H9 (cell line): ENCODE measurements around the gene SOX8. TPM values are rescaled to one million over a fixed set of nuclear protein-coding genes. Genes with fewer than 3 reads are reported as not detected.

Experiments used
- DNase-seq: peaks from one replicate; pipeline ENCODE4 v3.0.0-alpha.2; 2017
- H2AFZ ChIP-seq: one replicate; pipeline ENCODE4 v1.6.1; 2013; ENCODE audit warnings: mild to moderate bottlenecking, low read length, control low read depth, moderate library complexity
- H2AK5ac ChIP-seq: 2 replicates; pipeline ENCODE4 v1.6.1; 2013; ENCODE audit warnings: low read length, control low read depth, mixed read lengths; ENCODE audit not compliant: insufficient read length
- H2BK120ac ChIP-seq: one replicate; pipeline ENCODE4 v1.6.1; 2013; ENCODE audit warnings: low read depth, mild to moderate bottlenecking, low read length, control low read depth, inconsistent platforms; ENCODE audit not compliant: poor library complexity, severe bottlenecking
- H2BK12ac ChIP-seq: 2 replicates; pipeline ENCODE4 v1.6.1; 2013; ENCODE audit warnings: low read length, control low read depth, mixed read lengths, low read depth; ENCODE audit not compliant: insufficient read length
- H2BK15ac ChIP-seq: 2 replicates; pipeline ENCODE4 v1.6.1; 2013; ENCODE audit warnings: low read depth, low read length, control low read depth
- H2BK20ac ChIP-seq: one replicate; pipeline ENCODE4 v1.6.1; 2013; ENCODE audit warnings: low read depth, mild to moderate bottlenecking, low read length, control low read depth, inconsistent platforms; ENCODE audit not compliant: poor library complexity, severe bottlenecking
- H2BK5ac ChIP-seq: 2 replicates; pipeline ENCODE4 v1.6.1; 2013; ENCODE audit warnings: low read length, control low read depth, mixed read lengths; ENCODE audit not compliant: insufficient read length
- H3K14ac ChIP-seq: 2 replicates; pipeline ENCODE4 v1.6.1; 2013; ENCODE audit warnings: low read length, control low read depth; ENCODE audit not compliant: insufficient read depth
- H3K18ac ChIP-seq: 2 replicates; pipeline ENCODE4 v1.6.1; 2013; ENCODE audit warnings: low read depth, mild to moderate bottlenecking, mixed read lengths, low read length, control low read depth; ENCODE audit not compliant: insufficient read length
- H3K23ac ChIP-seq: 2 replicates; pipeline ENCODE4 v1.6.1; 2013; ENCODE audit warnings: low read length, control low read depth, mixed read lengths, low read depth; ENCODE audit not compliant: insufficient read length
- H3K23me2 ChIP-seq: 2 replicates; pipeline ENCODE4 v1.6.1; 2013; ENCODE audit warnings: low read depth, mild to moderate bottlenecking, mixed read lengths, low read length, control low read depth; ENCODE audit not compliant: insufficient read length, poor library complexity, severe bottlenecking
- H3K27ac ChIP-seq: 2 replicates; pipeline ENCODE4 v1.5.1; 2013; ENCODE audit warnings: low read length, control low read depth, mixed read lengths, low read depth; ENCODE audit not compliant: insufficient read length
- H3K27me3 ChIP-seq: 2 replicates; pipeline ENCODE4 v1.6.1; 2013; ENCODE audit warnings: low read length, control low read depth, inconsistent platforms; ENCODE audit not compliant: insufficient read depth
- H3K4ac ChIP-seq: 2 replicates; pipeline ENCODE4 v1.6.1; 2013; ENCODE audit warnings: low read depth, mild to moderate bottlenecking, control low read depth, inconsistent platforms, low read length, moderate library complexity
- H3K4me1 ChIP-seq: 2 replicates; pipeline ENCODE4 v1.6.1; 2013; ENCODE audit warnings: low read length, control low read depth, inconsistent platforms; ENCODE audit not compliant: insufficient read depth
- H3K4me2 ChIP-seq: 2 replicates; pipeline ENCODE4 v1.6.1; 2013; ENCODE audit warnings: low read length, control low read depth, mixed read lengths; ENCODE audit not compliant: insufficient read length, insufficient read depth
- H3K56ac ChIP-seq: 2 replicates; pipeline ENCODE4 v1.6.1; 2013; ENCODE audit warnings: low read depth, mild to moderate bottlenecking, mixed read lengths, low read length, control low read depth; ENCODE audit not compliant: insufficient read length
- H3K79me1 ChIP-seq: 2 replicates; pipeline ENCODE4 v1.6.1; 2013; ENCODE audit warnings: low read depth, mild to moderate bottlenecking, moderate library complexity, low read length, control low read depth, inconsistent platforms; ENCODE audit not compliant: insufficient read depth, poor library complexity, severe bottlenecking
- H3K79me2 ChIP-seq: 2 replicates; pipeline ENCODE4 v1.6.1; 2013; ENCODE audit warnings: low read length, control low read depth, inconsistent platforms; ENCODE audit not compliant: insufficient read depth
- H3K9ac ChIP-seq: 2 replicates; pipeline ENCODE4 v1.6.1; 2013; ENCODE audit warnings: low read length, control low read depth, mixed read lengths; ENCODE audit not compliant: insufficient read length; ENCODE audit errors: extremely low read depth
- H3K9me3 ChIP-seq: one replicate; pipeline ENCODE4 v1.6.1; 2013; ENCODE audit warnings: low read depth, low read length, inconsistent platforms; ENCODE audit not compliant: control insufficient read depth
- H3T11ph ChIP-seq: one replicate; pipeline ENCODE4 v1.6.1; 2013; ENCODE audit warnings: mild to moderate bottlenecking, low read length, control low read depth, inconsistent platforms
- H4K20me1 ChIP-seq: one replicate; pipeline ENCODE4 v1.6.1; 2013; ENCODE audit not compliant: control insufficient read depth, insufficient read length, insufficient read depth
- H4K5ac ChIP-seq: 2 replicates; pipeline ENCODE4 v1.6.1; 2013; ENCODE audit warnings: low read depth, mild to moderate bottlenecking, mixed read lengths, low read length, control low read depth; ENCODE audit not compliant: insufficient read length
- H4K8ac ChIP-seq: replicated peaks from 2 replicates; pipeline ENCODE4 v1.6.1; 2013; ENCODE audit warnings: low read length, control low read depth, mixed read lengths, low read depth; ENCODE audit not compliant: insufficient read length
- H4K91ac ChIP-seq: 2 replicates; pipeline ENCODE4 v1.6.1; 2013; ENCODE audit warnings: low read depth, mild to moderate bottlenecking, moderate library complexity, mixed read lengths, low read length, control low read depth; ENCODE audit not compliant: insufficient read length
- H3K27ac Mint-ChIP-seq, 3 experiments: 2 replicates in 2 of 3; 3 replicates in 1 of 3; pipeline ENCODE4 v1.8.0; 2020 to 2021; ENCODE audit warnings: mixed read lengths in 3 of 3, mild to moderate bottlenecking in 1 of 3, moderate library complexity in 1 of 3
- H3K27me3 Mint-ChIP-seq: 2 replicates; pipeline ENCODE4 v1.8.0; 2021; ENCODE audit warnings: low read depth, mild to moderate bottlenecking, moderate library complexity, mixed read lengths
- H3K36me3 Mint-ChIP-seq, 3 experiments: 2 replicates in 2 of 3; 3 replicates in 1 of 3; pipeline ENCODE4 v1.8.0; 2020 to 2021; ENCODE audit warnings: low read depth in 3 of 3, mixed read lengths in 3 of 3; ENCODE audit not compliant: insufficient read depth in 1 of 3
- H3K4me1 Mint-ChIP-seq, 2 experiments: 2 replicates each; pipeline ENCODE4 v1.8.0; 2020; ENCODE audit warnings: mixed read lengths in 2 of 2
- H3K4me3 Mint-ChIP-seq, 2 experiments: 2 replicates in 1 of 2; 3 replicates in 1 of 2; pipeline ENCODE4 v1.8.0; 2020 to 2021; ENCODE audit warnings: mild to moderate bottlenecking in 2 of 2, mixed read lengths in 2 of 2, moderate library complexity in 1 of 2
- H3K9me3 Mint-ChIP-seq, 2 experiments: 2 replicates in 1 of 2; 3 replicates in 1 of 2; pipeline ENCODE4 v1.8.0; 2020; ENCODE audit warnings: mild to moderate bottlenecking in 2 of 2, mixed read lengths in 2 of 2, moderate library complexity in 1 of 2
- CTCF ChIP-seq: fragments of 200-600 bp; sonication (generic); conservative IDR thresholded peaks from 3 replicates; pipeline ENCODE4 v1.8.0; 2021; ENCODE audit warnings: antibody characterized with exemption, mild to moderate bottlenecking
- WGBS: extraction: QIAGEN DNeasy Blood & Tissue Kit; methylation state at CpG from one replicate; pipeline ENCODE4 v1.1.7; 2013; ENCODE audit warnings: missing lambda C conversion rate, low lambda C conversion rate, mixed read lengths; ENCODE audit not compliant: insufficient read length; ENCODE audit errors: extremely low coverage; 5-methylcytosine and 5-hydroxymethylcytosine counted together
- total RNA-seq: library from RNA; stranded (reverse); gene quantifications from 2 replicates; pipeline ENCODE4 v1.2.1, GENCODE V29; 2021

Gene SOX8
- total RNA-seq, 1 experiment from 2014 or later: 8.9 TPM

GRCh38 chr16:967546-968295 lies 13.8 kb upstream of the SOX8 start:
- H2AFZ ChIP-seq: no peak overlapping the region
- H2BK15ac ChIP-seq: no peak overlapping the region
- no peak overlapping the region for H3K14ac ChIP-seq
- H3K4me2 ChIP-seq: no peak overlapping the region
- no peak overlapping the region for H3K9ac ChIP-seq
- H3K9me3 ChIP-seq: no peaks in the 10 kb centered on the region
- Mint-ChIP-seq H3K4me1 (peaks cover 7 to 10% of the 10 kb centered on the region in 2 experiments), H3K9me3 (peaks cover 0 to 8% of the 10 kb centered on the region in 2 experiments; a peak in 2 of 5 replicates), H3K27ac (no peak overlapping the region), H3K27me3 (peaks cover 31% of the 10 kb centered on the region), H3K4me3 (no peak overlapping the region), H3K36me3 (peaks cover 0 to 14% (median 8%) of the 10 kb centered on the region in 3 experiments; a peak in 5 of 7 replicates)
- H3T11ph ChIP-seq: no peak overlapping the region
- no peaks in the 10 kb centered on the region for H3K4me1 ChIP-seq
- WGBS: no CpG with 5 or more reads among the region's 41 CpGs
- H2AK5ac ChIP-seq: no peak overlapping the region
- H2BK12ac ChIP-seq: no peak overlapping the region
- no peak overlapping the region for H3K27ac ChIP-seq
- no peak for TF ChIP-seq CTCF
- H3K18ac ChIP-seq: no peak overlapping the region
- no peaks in the 10 kb centered on the region; the same call in 1 of the 2 replicates for H3K27me3 ChIP-seq
- H3K4ac ChIP-seq: no peak overlapping the region
- H3K23ac ChIP-seq: no peak overlapping the region
- H3K56ac ChIP-seq: no peak overlapping the region
- peaks cover 12% of the 10 kb centered on the region for H3K23me2 ChIP-seq
- H4K91ac ChIP-seq: no peak overlapping the region
- H2BK5ac ChIP-seq: no peak overlapping the region
- no peaks in the 10 kb centered on the region for H3K79me1 ChIP-seq
- no peaks in the 10 kb centered on the region for H3K79me2 ChIP-seq
- no peaks in the 10 kb centered on the region for H4K20me1 ChIP-seq
- no peak for DNase-seq
- no peak overlapping the region for H4K5ac ChIP-seq
- H4K8ac ChIP-seq: no peak overlapping the region
- H2BK20ac ChIP-seq: no peak overlapping the region
- H2BK120ac ChIP-seq: no peak overlapping the region
